ENCODE results near the gene KRT32. TPM values are rescaled to one million over a fixed set of nuclear protein-coding genes. Genes with fewer than 3 reads are reported as not detected.

The KRT32 gene
- total RNA-seq, 1 experiment from 2014 or later: 1.5 TPM

- ChIA-PET POLR2A (ENCODE audit: unreplicated experiment) (no interaction called here), CTCF (no interaction called here)
- BruUV-seq (replicated peaks): no TSS peak
- Histone ChIP-seq H4K20me1 (ENCODE audit: low read length) (no peaks in the 10 kb centered on the region), H3K4me3 (ENCODE audit: low read length) (no peak overlapping the region), H3K27ac (ENCODE audit: low read length) (peak overlapping the region; percentile 40), H3K9me2 (replicated peaks; ENCODE audit: low read length) (no peaks in the 10 kb centered on the region), H3K4me2 (ENCODE audit: low read length) (no peak overlapping the region), H3K4me1 (ENCODE audit: insufficient read depth, low read length) (peaks cover 50% of the 10 kb centered on the region), H3K36me3 (ENCODE audit: low read depth, low read length) (no peaks in the 10 kb centered on the region), H2AFZ (ENCODE audit: low read length) (no peak overlapping the region), H3K9ac (ENCODE audit: low read length) (no peak overlapping the region), H3K27me3 (ENCODE audit: low read length) (no peaks in the 10 kb centered on the region), H3K9me3 (ENCODE audit: low read length) (no peaks in the 10 kb centered on the region), H3K79me2 (ENCODE audit: low read length) (no peaks in the 10 kb centered on the region), H3F3A (ENCODE audit: low read length, unreplicated experiment) (no peaks in the 10 kb centered on the region)
- DNase-seq (no peak), ATAC-seq (no peak)
- TF ChIP-seq EZH2phosphoT487 (IDR thresholded peaks at IDR 0.05; ENCODE audit: borderline replicate concordance, low read length) (no peak), EZH2 (IDR thresholded peaks at IDR 0.05; ENCODE audit: low read length, unreplicated experiment) (no peak)
- TF ChIP-seq, protein P1, sequence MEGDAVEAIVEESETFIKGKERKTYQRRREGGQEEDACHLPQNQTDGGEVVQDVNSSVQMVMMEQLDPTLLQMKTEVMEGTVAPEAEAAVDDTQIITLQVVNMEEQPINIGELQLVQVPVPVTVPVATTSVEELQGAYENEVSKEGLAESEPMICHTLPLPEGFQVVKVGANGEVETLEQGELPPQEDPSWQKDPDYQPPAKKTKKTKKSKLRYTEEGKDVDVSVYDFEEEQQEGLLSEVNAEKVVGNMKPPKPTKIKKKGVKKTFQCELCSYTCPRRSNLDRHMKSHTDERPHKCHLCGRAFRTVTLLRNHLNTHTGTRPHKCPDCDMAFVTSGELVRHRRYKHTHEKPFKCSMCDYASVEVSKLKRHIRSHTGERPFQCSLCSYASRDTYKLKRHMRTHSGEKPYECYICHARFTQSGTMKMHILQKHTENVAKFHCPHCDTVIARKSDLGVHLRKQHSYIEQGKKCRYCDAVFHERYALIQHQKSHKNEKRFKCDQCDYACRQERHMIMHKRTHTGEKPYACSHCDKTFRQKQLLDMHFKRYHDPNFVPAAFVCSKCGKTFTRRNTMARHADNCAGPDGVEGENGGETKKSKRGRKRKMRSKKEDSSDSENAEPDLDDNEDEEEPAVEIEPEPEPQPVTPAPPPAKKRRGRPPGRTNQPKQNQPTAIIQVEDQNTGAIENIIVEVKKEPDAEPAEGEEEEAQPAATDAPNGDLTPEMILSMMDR (conservative IDR thresholded peaks at IDR 0.05; ENCODE audit: low read depth, low read length): no peak
- intact Hi-C loops (cut with micrococcal nuclease): no loop called here
Measured at GRCh38 chr17:41421617-41422016, 45.6 kb downstream of the KRT32 start.

- peak overlapping the region; percentile 40 for H3K27ac ChIP-seq (ENCODE audit: low read length)
- no peaks in the 10 kb centered on the region for H3K36me3 ChIP-seq (ENCODE audit: low read depth, low read length)
- no peaks in the 10 kb centered on the region for H4K20me1 ChIP-seq (ENCODE audit: low read length)
- no peaks in the 10 kb centered on the region for H3F3A ChIP-seq (ENCODE audit: low read length, unreplicated experiment)
- no peak overlapping the region for H3K4me2 ChIP-seq (ENCODE audit: low read length)
- ATAC-seq (peak; percentile 61), DNase-seq (peak; percentile 71)
- H2AFZ ChIP-seq (ENCODE audit: low read length): no peak overlapping the region
- H3K79me2 ChIP-seq (ENCODE audit: low read length): no peaks in the 10 kb centered on the region
- TF ChIP-seq EZH2 (IDR thresholded peaks at IDR 0.05; ENCODE audit: low read length, unreplicated experiment): no peak
- no peak for TF ChIP-seq EZH2phosphoT487 (IDR thresholded peaks at IDR 0.05; ENCODE audit: borderline replicate concordance, low read length)
- TF ChIP-seq, protein P1 (conservative IDR thresholded peaks at IDR 0.05; ENCODE audit: low read depth, low read length): no peak
- H3K9me3 ChIP-seq (ENCODE audit: low read length): no peaks in the 10 kb centered on the region
- H3K4me1 ChIP-seq (ENCODE audit: insufficient read depth, low read length): peaks cover 50% of the 10 kb centered on the region
- POLR2A ChIA-PET (ENCODE audit: unreplicated experiment): no interaction called here
- no peaks in the 10 kb centered on the region for H3K27me3 ChIP-seq (ENCODE audit: low read length)
- BruUV-seq (replicated peaks): no TSS peak
- intact Hi-C loops (cut with micrococcal nuclease): no loop called here
- no peaks in the 10 kb centered on the region for H3K9me2 ChIP-seq (replicated peaks; ENCODE audit: low read length)
- CTCF ChIA-PET: no interaction called here
- no peak overlapping the region for H3K9ac ChIP-seq (ENCODE audit: low read length)
- H3K4me3 ChIP-seq (ENCODE audit: low read length): no peak overlapping the region
Measured at GRCh38 chr17:41421116-41421515, 46.1 kb downstream of the KRT32 start.

GRCh38 chr17:41420134-41420533 lies 47.1 kb downstream of the KRT32 start:
- Histone ChIP-seq H3K4me2 (ENCODE audit: low read length) (no peak overlapping the region), H3K9me3 (ENCODE audit: low read length) (no peaks in the 10 kb centered on the region), H3K27ac (ENCODE audit: low read length) (0 out of 2 replicates have a peak overlapping the region, but pooled peaks have one; percentile 40), H3K27me3 (ENCODE audit: low read length) (no peaks in the 10 kb centered on the region), H3K4me1 (ENCODE audit: insufficient read depth, low read length) (peaks cover 50% of the 10 kb centered on the region), H2AFZ (ENCODE audit: low read length) (no peak overlapping the region), H3K79me2 (ENCODE audit: low read length) (no peaks in the 10 kb centered on the region), H4K20me1 (ENCODE audit: low read length) (no peaks in the 10 kb centered on the region), H3K36me3 (ENCODE audit: low read depth, low read length) (no peaks in the 10 kb centered on the region), H3F3A (ENCODE audit: low read length, unreplicated experiment) (no peaks in the 10 kb centered on the region), H3K4me3 (ENCODE audit: low read length) (no peak overlapping the region), H3K9me2 (replicated peaks; ENCODE audit: low read length) (no peaks in the 10 kb centered on the region), H3K9ac (ENCODE audit: low read length) (no peak overlapping the region)
- TF ChIP-seq, protein P1 (conservative IDR thresholded peaks at IDR 0.05; ENCODE audit: low read depth, low read length): no peak
- TF ChIP-seq EZH2phosphoT487 (IDR thresholded peaks at IDR 0.05; ENCODE audit: borderline replicate concordance, low read length) (no peak), EZH2 (IDR thresholded peaks at IDR 0.05; ENCODE audit: low read length, unreplicated experiment) (no peak)
- intact Hi-C loops (cut with micrococcal nuclease): no loop called here
- DNase-seq (peak; percentile 64), ATAC-seq (peak; percentile 37; the same call in 1 of the 2 replicates)
- ChIA-PET POLR2A (ENCODE audit: unreplicated experiment) (no interaction called here), CTCF (no interaction called here)
- BruUV-seq (replicated peaks): no TSS peak
